Hepatocyte (in vitro differentiated cells): ENCODE results near the gene CAPRIN1. TPM values are rescaled to one million over a fixed set of nuclear protein-coding genes. Genes with fewer than 3 reads are reported as not detected.

Source experiments
- DNase-seq: peaks from one replicate; pipeline ENCODE4 v3.0.0-alpha.2; 2016; ENCODE audit warnings: low spot score
- H2AFZ ChIP-seq: fragments of 200-600 bp; sonication (generic); 2 replicates; pipeline ENCODE4 v1.6.0; 2016; ENCODE audit warnings: antibody characterized with exemption, mild to moderate bottlenecking
- H3K27ac ChIP-seq: fragments of 200-600 bp; sonication (generic); 2 replicates; pipeline ENCODE4 v1.5.1; 2016; ENCODE audit warnings: mild to moderate bottlenecking
- H3K27me3 ChIP-seq: fragments of 200-600 bp; sonication (generic); 2 replicates; pipeline ENCODE4 v1.6.1; 2016
- H3K36me3 ChIP-seq: fragments of 200-600 bp; sonication (generic); replicated peaks from 2 replicates; pipeline ENCODE4 v1.5.1; 2016; ENCODE audit warnings: low read depth; ENCODE audit not compliant: insufficient read depth
- H3K4me1 ChIP-seq: fragments of 200-600 bp; sonication (generic); 2 replicates; pipeline ENCODE4 v1.5.1; 2016; ENCODE audit warnings: mild to moderate bottlenecking, moderate library complexity; ENCODE audit not compliant: insufficient read depth
- H3K4me2 ChIP-seq: fragments of 200-600 bp; sonication (generic); 2 replicates; pipeline ENCODE4 v1.6.0; 2016
- H3K4me3 ChIP-seq: fragments of 200-600 bp; sonication (generic); 2 replicates; pipeline ENCODE4 v1.5.1; 2016; ENCODE audit warnings: mild to moderate bottlenecking
- H3K79me2 ChIP-seq: fragments of 200-600 bp; sonication (generic); 2 replicates; pipeline ENCODE4 v1.6.0; 2017; ENCODE audit warnings: mild to moderate bottlenecking
- H3K9me2 ChIP-seq: fragments of 200-600 bp; sonication (generic); replicated peaks from 2 replicates; pipeline ENCODE4 v1.6.0; 2017; ENCODE audit warnings: mild to moderate bottlenecking; ENCODE audit not compliant: insufficient read depth
- H3K9me3 ChIP-seq: fragments of 200-600 bp; sonication (generic); 2 replicates; pipeline ENCODE4 v1.5.1; 2016; ENCODE audit warnings: low read depth, mild to moderate bottlenecking
- H4K20me1 ChIP-seq: fragments of 200-600 bp; sonication (generic); 2 replicates; pipeline ENCODE4 v1.6.0; 2016; ENCODE audit warnings: mild to moderate bottlenecking; ENCODE audit not compliant: insufficient read depth, poor library complexity, severe bottlenecking
- CTCF ChIP-seq: fragments of 200-600 bp; sonication (generic); IDR thresholded peaks from 2 replicates; pipeline ENCODE4 v1.5.1; 2016; ENCODE audit warnings: antibody characterized with exemption, mild to moderate bottlenecking; ENCODE audit not compliant: poor library complexity
- EZH2 ChIP-seq: fragments of 200-600 bp; sonication (generic); IDR thresholded peaks from 2 replicates; pipeline ENCODE4 v1.6.1; 2016; ENCODE audit warnings: antibody characterized with exemption, mild to moderate bottlenecking, borderline replicate concordance
- EZH2phosphoT487 ChIP-seq: fragments of 200-600 bp; sonication (generic); IDR thresholded peaks from one replicate; pipeline ENCODE4 v1.6.1; 2018; ENCODE audit warnings: antibody characterized with exemption, mild to moderate bottlenecking, low read depth, moderate library complexity; ENCODE audit not compliant: unreplicated experiment, severe bottlenecking
- WGBS: methylation state at CpG from one replicate; pipeline ENCODE4 v1.1.6; 2016; ENCODE audit warnings: low lambda C conversion rate; ENCODE audit errors: missing lambda C conversion rate; 5-methylcytosine and 5-hydroxymethylcytosine counted together
- polyA plus RNA-seq: library from polyadenylated mRNA; unstranded; fragments of >200 nt; fragmentation: Nextera tagmentation; extraction: Ambion mirVana; gene quantifications from 2 replicates; pipeline ENCODE4 v1.2.1, GENCODE V29; 2016
- total RNA-seq: library from RNA; depleted of rRNA; stranded (reverse); fragments of >200 nt; gene quantifications from 2 replicates; pipeline ENCODE4 v1.2.3, GENCODE V29; 2014

CAPRIN1 gene
- total and polyA plus RNA-seq, 2 experiments from 2014 or later, result 102 to 217 TPM

DNA sequence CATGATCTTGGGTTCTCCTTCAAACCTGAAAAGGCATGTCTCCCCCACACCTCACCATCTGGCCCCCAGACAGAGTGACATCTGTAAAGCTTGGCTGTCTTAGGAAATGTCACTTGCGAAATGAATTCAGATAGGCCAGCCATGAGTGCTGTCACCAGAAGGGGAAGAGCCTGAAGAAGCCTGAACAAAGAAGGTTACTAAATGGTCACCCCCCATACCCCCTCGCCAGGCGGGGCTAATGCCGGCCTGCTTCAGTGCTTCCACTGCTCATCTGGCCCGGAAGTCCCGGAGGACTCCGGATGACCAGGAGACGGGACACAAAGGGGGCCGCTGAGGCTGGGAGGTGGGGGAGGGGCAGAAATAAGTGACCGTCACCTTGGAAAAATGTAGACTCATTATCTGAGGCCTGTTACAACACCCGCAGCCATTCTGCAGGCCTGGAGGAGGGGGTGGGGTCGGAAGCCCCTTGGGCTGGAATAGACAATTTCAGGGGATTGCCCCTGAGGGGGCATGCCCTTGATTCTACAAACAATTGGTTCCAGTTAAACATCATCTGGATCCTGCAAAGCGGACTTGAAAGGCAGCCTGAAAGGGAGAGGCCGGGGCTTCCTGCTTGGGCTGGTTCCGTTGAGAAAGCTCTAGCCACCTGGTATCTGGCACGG is 97.1 kb downstream of the CAPRIN1 start:
- Histone ChIP-seq H2AFZ (no peak overlapping the region), H3K9me2 (no peaks in the 10 kb centered on the region), H3K79me2 (no peaks in the 10 kb centered on the region), H3K4me2 (no peak overlapping the region), H3K27ac (no peak overlapping the region), H3K36me3 (no peaks in the 10 kb centered on the region), H4K20me1 (no peaks in the 10 kb centered on the region), H3K9me3 (no peaks in the 10 kb centered on the region), H3K27me3 (no peaks in the 10 kb centered on the region), H3K4me3 (no peak overlapping the region), H3K4me1 (peaks cover 11% of the 10 kb centered on the region)
- no peak for DNase-seq
- 76% methylated on average over 16 of the region's 16 CpGs for WGBS
- no peak for TF ChIP-seq EZH2phosphoT487
- no peak for TF ChIP-seq CTCF
- no peak for TF ChIP-seq EZH2

DNA sequence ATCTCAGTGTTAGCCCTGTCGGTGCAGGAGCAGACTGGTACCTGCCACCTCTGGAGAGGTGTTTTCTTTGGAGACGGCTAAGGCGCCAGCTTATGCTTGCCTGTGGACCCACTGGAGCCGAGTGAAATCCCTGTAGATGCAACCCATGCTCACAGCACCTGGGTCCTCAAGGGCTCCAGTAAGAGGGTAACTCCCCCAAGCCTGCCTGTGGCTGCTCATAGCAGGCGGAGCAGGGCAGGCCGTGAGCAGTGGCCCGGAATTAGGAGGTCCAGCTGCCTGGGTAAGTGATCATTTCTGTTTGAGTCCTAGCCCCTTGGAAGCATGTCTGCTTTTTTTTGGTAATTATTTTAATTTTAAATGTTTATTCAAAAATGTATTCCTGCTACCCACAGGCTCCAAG is 97.7 kb downstream of the CAPRIN1 start:
- H3K36me3 ChIP-seq, result no peaks in the 10 kb centered on the region

GRCh38 chr11:34149786-34150185 is 98.3 kb downstream of the CAPRIN1 start:
- H3K4me1 ChIP-seq, result peaks cover 11% of the 10 kb centered on the region
- TF ChIP-seq EZH2phosphoT487 (no peak), CTCF (peak; percentile 26)
- no peak overlapping the region for H3K4me2 ChIP-seq
- H4K20me1 ChIP-seq, result no peaks in the 10 kb centered on the region
- no peaks in the 10 kb centered on the region for H3K9me3 ChIP-seq
- no peaks in the 10 kb centered on the region for H3K36me3 ChIP-seq
- no peak overlapping the region for H3K27ac ChIP-seq
- no peak overlapping the region for H3K4me3 ChIP-seq
- H3K9me2 ChIP-seq, result no peaks in the 10 kb centered on the region
- no peak overlapping the region for H2AFZ ChIP-seq
- 85% methylated on average over 13 of the region's 13 CpGs for WGBS
- H3K27me3 ChIP-seq, result no peaks in the 10 kb centered on the region
- no peak for DNase-seq
- H3K79me2 ChIP-seq, result no peaks in the 10 kb centered on the region

More for the DNA sequence above, 97.7 kb downstream of the CAPRIN1 start:
- no peak for TF ChIP-seq EZH2
- TF ChIP-seq CTCF, result no peak
- TF ChIP-seq EZH2phosphoT487, result no peak
- WGBS, result 94% methylated on average over 6 of the region's 7 CpGs
- H3K27me3 ChIP-seq, result no peaks in the 10 kb centered on the region
- no peaks in the 10 kb centered on the region for H3K9me2 ChIP-seq
- H4K20me1 ChIP-seq, result no peaks in the 10 kb centered on the region
- no peaks in the 10 kb centered on the region for H3K79me2 ChIP-seq
- no peak for DNase-seq
- no peak overlapping the region for H2AFZ ChIP-seq
- no peaks in the 10 kb centered on the region for H3K9me3 ChIP-seq
- H3K4me3 ChIP-seq, result no peak overlapping the region
- no peak overlapping the region for H3K4me2 ChIP-seq
- peaks cover 11% of the 10 kb centered on the region for H3K4me1 ChIP-seq
- H3K27ac ChIP-seq, result no peak overlapping the region
